ENCODE measurements around the gene PAX8.

Gene PAX8

GRCh38 chr2:113196839-113197238 lies 81.9 kb downstream of the PAX8 start:
- H3K36me3 Mint-ChIP-seq (ENCODE audit: low read depth) = peaks cover 93% of the 10 kb centered on the region
- no peak for DNase-seq
- H3K27ac Mint-ChIP-seq = peak overlapping the region; percentile 36
- H3K4me3 Mint-ChIP-seq = no peak overlapping the region
- H3K4me1 Mint-ChIP-seq (ENCODE audit: low read depth) = peaks cover 5% of the 10 kb centered on the region
- H3K27me3 Mint-ChIP-seq = no peaks in the 10 kb centered on the region
- no peaks in the 10 kb centered on the region for H3K9me3 Mint-ChIP-seq

- Mint-ChIP-seq H3K27me3 (no peaks in the 10 kb centered on the region), H3K36me3 (ENCODE audit: low read depth) (peaks cover 92% of the 10 kb centered on the region), H3K4me1 (ENCODE audit: low read depth) (peaks cover 5% of the 10 kb centered on the region), H3K9me3 (no peaks in the 10 kb centered on the region), H3K27ac (peak overlapping the region; percentile 36), H3K4me3 (no peak overlapping the region)
- no peak for DNase-seq
Measured at GRCh38 chr2:113195923-113196501, 82.7 kb downstream of the PAX8 start.

GRCh38 chr2:113192459-113193100 lies 86.1 kb downstream of the PAX8 start:
- H3K4me1 Mint-ChIP-seq (ENCODE audit: low read depth) = peaks cover 23% of the 10 kb centered on the region
- H3K36me3 Mint-ChIP-seq (ENCODE audit: low read depth) = peaks cover 93% of the 10 kb centered on the region
- H3K27me3 Mint-ChIP-seq = no peaks in the 10 kb centered on the region
- no peak for DNase-seq
- no peaks in the 10 kb centered on the region for H3K9me3 Mint-ChIP-seq
- H3K27ac Mint-ChIP-seq = peak overlapping the region; percentile 74
- no peak overlapping the region for H3K4me3 Mint-ChIP-seq

GRCh38 chr2:113190871-113191270 lies 87.8 kb downstream of the PAX8 start:
- Mint-ChIP-seq H3K9me3 (no peaks in the 10 kb centered on the region), H3K27me3 (no peaks in the 10 kb centered on the region), H3K4me1 (ENCODE audit: low read depth) (peaks cover 37% of the 10 kb centered on the region), H3K27ac (peak overlapping the region; percentile 87), H3K4me3 (no peak overlapping the region), H3K36me3 (ENCODE audit: low read depth) (peaks cover 93% of the 10 kb centered on the region)
- no peak for DNase-seq

- Mint-ChIP-seq H3K9me3 (no peaks in the 10 kb centered on the region), H3K36me3 (ENCODE audit: low read depth) (peaks cover 90% of the 10 kb centered on the region), H3K27me3 (no peaks in the 10 kb centered on the region), H3K4me3 (no peak overlapping the region), H3K27ac (peak overlapping the region; percentile 74), H3K4me1 (ENCODE audit: low read depth) (peaks cover 61% of the 10 kb centered on the region)
- DNase-seq = no peak
Measured at GRCh38 chr2:113187771-113188170, 91.0 kb downstream of the PAX8 start.

GRCh38 chr2:113186433-113186796 lies 92.3 kb downstream of the PAX8 start:
- Mint-ChIP-seq H3K4me3 (no peak overlapping the region), H3K9me3 (no peaks in the 10 kb centered on the region), H3K27ac (peak overlapping the region; percentile 74), H3K27me3 (no peaks in the 10 kb centered on the region), H3K36me3 (ENCODE audit: low read depth) (peaks cover 93% of the 10 kb centered on the region), H3K4me1 (ENCODE audit: low read depth) (peaks cover 75% of the 10 kb centered on the region)
- DNase-seq = no peak

GRCh38 chr2:113185664-113186432 lies 92.9 kb downstream of the PAX8 start:
- Mint-ChIP-seq H3K27ac (peak overlapping the region; percentile 74), H3K27me3 (no peaks in the 10 kb centered on the region), H3K36me3 (ENCODE audit: low read depth) (peaks cover 93% of the 10 kb centered on the region), H3K4me3 (no peak overlapping the region), H3K4me1 (ENCODE audit: low read depth) (peaks cover 80% of the 10 kb centered on the region), H3K9me3 (no peaks in the 10 kb centered on the region)
- no peak for DNase-seq

GRCh38 chr2:113184531-113185230 lies 94.0 kb downstream of the PAX8 start:
- Mint-ChIP-seq H3K27me3 (no peaks in the 10 kb centered on the region), H3K9me3 (no peaks in the 10 kb centered on the region), H3K4me1 (ENCODE audit: low read depth) (peaks cover 85% of the 10 kb centered on the region), H3K36me3 (ENCODE audit: low read depth) (peaks cover 93% of the 10 kb centered on the region), H3K4me3 (peak overlapping the region; percentile 42), H3K27ac (peak overlapping the region; percentile 74)
- DNase-seq = peak; percentile 28

- Mint-ChIP-seq H3K27me3 (no peaks in the 10 kb centered on the region), H3K27ac (peak overlapping the region; percentile 70), H3K9me3 (no peaks in the 10 kb centered on the region), H3K4me1 (ENCODE audit: low read depth) (peaks cover 88% of the 10 kb centered on the region), H3K36me3 (ENCODE audit: low read depth) (peaks cover 94% of the 10 kb centered on the region), H3K4me3 (no peak overlapping the region)
- DNase-seq = no peak
Measured at GRCh38 chr2:113183703-113184102, 95.0 kb downstream of the PAX8 start.

GRCh38 chr2:113183264-113183663 lies 95.5 kb downstream of the PAX8 start:
- DNase-seq = no peak
- H3K27me3 Mint-ChIP-seq = no peaks in the 10 kb centered on the region
- H3K4me3 Mint-ChIP-seq = no peak overlapping the region
- peaks cover 96% of the 10 kb centered on the region for H3K36me3 Mint-ChIP-seq (ENCODE audit: low read depth)
- H3K9me3 Mint-ChIP-seq = no peaks in the 10 kb centered on the region
- peak overlapping the region; percentile 15 for H3K27ac Mint-ChIP-seq
- H3K4me1 Mint-ChIP-seq (ENCODE audit: low read depth) = peaks cover 91% of the 10 kb centered on the region

- Mint-ChIP-seq H3K4me1 (ENCODE audit: low read depth) (peaks cover 93% of the 10 kb centered on the region), H3K36me3 (ENCODE audit: low read depth) (peaks cover 96% of the 10 kb centered on the region), H3K27ac (peak overlapping the region; percentile 96), H3K9me3 (no peaks in the 10 kb centered on the region), H3K4me3 (no peak overlapping the region), H3K27me3 (no peaks in the 10 kb centered on the region)
- DNase-seq = peak; percentile 28
Measured at GRCh38 chr2:113182471-113183260, 96.1 kb downstream of the PAX8 start.

- DNase-seq = peak; percentile 38
- Mint-ChIP-seq H3K36me3 (ENCODE audit: low read depth) (peaks cover 96% of the 10 kb centered on the region), H3K9me3 (no peaks in the 10 kb centered on the region), H3K4me3 (peak overlapping the region; percentile 65), H3K27ac (peak overlapping the region; percentile 96), H3K27me3 (no peaks in the 10 kb centered on the region), H3K4me1 (ENCODE audit: low read depth) (peaks cover 93% of the 10 kb centered on the region)
Measured at GRCh38 chr2:113181258-113182051, 97.3 kb downstream of the PAX8 start.

GRCh38 chr2:113180131-113180946 lies 98.4 kb downstream of the PAX8 start:
- DNase-seq = peak; percentile 51
- Mint-ChIP-seq H3K27ac (peak overlapping the region; percentile 96), H3K9me3 (no peaks in the 10 kb centered on the region), H3K27me3 (no peaks in the 10 kb centered on the region), H3K4me1 (ENCODE audit: low read depth) (peaks cover 88% of the 10 kb centered on the region), H3K4me3 (peak overlapping the region; percentile 65), H3K36me3 (ENCODE audit: low read depth) (peaks cover 95% of the 10 kb centered on the region)
